ENCODE data around the gene MYO9A. TPM values are rescaled to one million over a fixed set of nuclear protein-coding genes. Genes with fewer than 3 reads are reported as not detected.

MYO9A gene
- total and polyA plus RNA-seq, 4 donors: 17.2 to 116 (median 40.4) TPM

GRCh38 chr15:72098040-72098439 lies 19.9 kb downstream of the MYO9A start:
- H3K36me3 ChIP-seq (ENCODE audit: control insufficient read depth, insufficient read depth, low read length): no peaks in the 10 kb centered on the region
- H3K4me3 ChIP-seq (ENCODE audit: low read depth, low read length): no peak overlapping the region
- no peak overlapping the region for H3K27ac ChIP-seq (ENCODE audit: low read depth, low read length)
- no peaks in the 10 kb centered on the region for H3K4me1 ChIP-seq (ENCODE audit: control insufficient read depth, insufficient read depth, low read length)
- no peak for DNase-seq (ENCODE audit: low read depth in 4 of 6, low spot score in 6 of 6)
- H3K9me3 ChIP-seq (ENCODE audit: control insufficient read depth, insufficient read depth, low read length): peaks cover 6% of the 10 kb centered on the region
- H3K27me3 ChIP-seq (ENCODE audit: control insufficient read depth, insufficient read depth, low read length): no peaks in the 10 kb centered on the region

GRCh38 chr15:72096796-72097195 lies 21.2 kb downstream of the MYO9A start:
- H3K27ac ChIP-seq (ENCODE audit: low read depth, low read length): no peak overlapping the region
- H3K9me3 ChIP-seq (ENCODE audit: control insufficient read depth, insufficient read depth, low read length): peaks cover 6% of the 10 kb centered on the region
- DNase-seq (ENCODE audit: low read depth in 4 of 6, low spot score in 6 of 6): no peak
- no peak overlapping the region for H3K4me3 ChIP-seq (ENCODE audit: low read depth, low read length)
- no peaks in the 10 kb centered on the region for H3K36me3 ChIP-seq (ENCODE audit: control insufficient read depth, insufficient read depth, low read length)
- no CpG with 5 or more reads among the region's 1 CpG for WGBS (ENCODE audit: insufficient coverage)
- H3K4me1 ChIP-seq (ENCODE audit: control insufficient read depth, insufficient read depth, low read length): no peaks in the 10 kb centered on the region
- no peaks in the 10 kb centered on the region for H3K27me3 ChIP-seq (ENCODE audit: control insufficient read depth, insufficient read depth, low read length)

- H3K4me1 ChIP-seq (ENCODE audit: control insufficient read depth, insufficient read depth, low read length): no peaks in the 10 kb centered on the region
- no peak for DNase-seq (ENCODE audit: low read depth in 4 of 6, low spot score in 6 of 6)
Observed at GRCh38 chr15:72092691-72093090, 25.3 kb downstream of the MYO9A start.

GRCh38 chr15:72092006-72092405 lies 25.9 kb downstream of the MYO9A start:
- H3K9me3 ChIP-seq (ENCODE audit: control insufficient read depth, insufficient read depth, low read length): peaks cover 6% of the 10 kb centered on the region
- no CpG with 5 or more reads among the region's 3 CpGs for WGBS (ENCODE audit: insufficient coverage)

More at GRCh38 chr15:72092691-72093090, 25.3 kb downstream of the MYO9A start:
- H3K4me3 ChIP-seq (ENCODE audit: low read depth, low read length): no peak overlapping the region
- no peaks in the 10 kb centered on the region for H3K27me3 ChIP-seq (ENCODE audit: control insufficient read depth, insufficient read depth, low read length)
- no peaks in the 10 kb centered on the region for H3K36me3 ChIP-seq (ENCODE audit: control insufficient read depth, insufficient read depth, low read length)
- no peak overlapping the region for H3K27ac ChIP-seq (ENCODE audit: low read depth, low read length)
- H3K9me3 ChIP-seq (ENCODE audit: control insufficient read depth, insufficient read depth, low read length): peaks cover 6% of the 10 kb centered on the region

GRCh38 chr15:72086920-72087648 lies 30.9 kb downstream of the MYO9A start:
- DNase-seq (ENCODE audit: low read depth in 4 of 6, low spot score in 6 of 6): no peak
- WGBS (ENCODE audit: insufficient coverage): 93% methylated on average over 9 of the region's 9 CpGs

More at GRCh38 chr15:72092006-72092405, 25.9 kb downstream of the MYO9A start:
- Histone ChIP-seq H3K4me1 (ENCODE audit: control insufficient read depth, insufficient read depth, low read length) (no peaks in the 10 kb centered on the region), H3K27ac (ENCODE audit: low read depth, low read length) (no peak overlapping the region), H3K4me3 (ENCODE audit: low read depth, low read length) (no peak overlapping the region), H3K36me3 (ENCODE audit: control insufficient read depth, insufficient read depth, low read length) (no peaks in the 10 kb centered on the region), H3K27me3 (ENCODE audit: control insufficient read depth, insufficient read depth, low read length) (no peaks in the 10 kb centered on the region)
- DNase-seq (ENCODE audit: low read depth in 4 of 6, low spot score in 6 of 6): no peak

GRCh38 chr15:72086010-72086697 lies 31.8 kb downstream of the MYO9A start:
- Histone ChIP-seq H3K9me3 (ENCODE audit: control insufficient read depth, insufficient read depth, low read length) (no peaks in the 10 kb centered on the region), H3K36me3 (ENCODE audit: control insufficient read depth, insufficient read depth, low read length) (no peaks in the 10 kb centered on the region), H3K4me1 (ENCODE audit: control insufficient read depth, insufficient read depth, low read length) (no peaks in the 10 kb centered on the region), H3K4me3 (ENCODE audit: low read depth, low read length) (no peak overlapping the region), H3K27ac (ENCODE audit: low read depth, low read length) (no peak overlapping the region), H3K27me3 (ENCODE audit: control insufficient read depth, insufficient read depth, low read length) (no peaks in the 10 kb centered on the region)
- no peak for DNase-seq (ENCODE audit: low read depth in 4 of 6, low spot score in 6 of 6)
- WGBS (ENCODE audit: insufficient coverage): 91% methylated on average over 10 of the region's 11 CpGs

More at GRCh38 chr15:72086920-72087648, 30.9 kb downstream of the MYO9A start:
- Histone ChIP-seq H3K36me3 (ENCODE audit: control insufficient read depth, insufficient read depth, low read length) (no peaks in the 10 kb centered on the region), H3K9me3 (ENCODE audit: control insufficient read depth, insufficient read depth, low read length) (no peaks in the 10 kb centered on the region), H3K27me3 (ENCODE audit: control insufficient read depth, insufficient read depth, low read length) (no peaks in the 10 kb centered on the region), H3K4me3 (ENCODE audit: low read depth, low read length) (no peak overlapping the region), H3K4me1 (ENCODE audit: control insufficient read depth, insufficient read depth, low read length) (no peaks in the 10 kb centered on the region), H3K27ac (ENCODE audit: low read depth, low read length) (no peak overlapping the region)

GRCh38 chr15:72082176-72082575 lies 35.8 kb downstream of the MYO9A start:
- no CpG with 5 or more reads among the region's 1 CpG for WGBS (ENCODE audit: insufficient coverage)
- H3K36me3 ChIP-seq (ENCODE audit: control insufficient read depth, insufficient read depth, low read length): no peaks in the 10 kb centered on the region
- H3K4me1 ChIP-seq (ENCODE audit: control insufficient read depth, insufficient read depth, low read length): no peaks in the 10 kb centered on the region
- no peaks in the 10 kb centered on the region for H3K27me3 ChIP-seq (ENCODE audit: control insufficient read depth, insufficient read depth, low read length)
- no peak overlapping the region for H3K4me3 ChIP-seq (ENCODE audit: low read depth, low read length)
- no peak overlapping the region for H3K27ac ChIP-seq (ENCODE audit: low read depth, low read length)
- no peaks in the 10 kb centered on the region for H3K9me3 ChIP-seq (ENCODE audit: control insufficient read depth, insufficient read depth, low read length)
- DNase-seq (ENCODE audit: low read depth in 4 of 6, low spot score in 6 of 6): no peak

GRCh38 chr15:72078887-72079286 lies 39.1 kb downstream of the MYO9A start:
- Histone ChIP-seq H3K4me1 (ENCODE audit: control insufficient read depth, insufficient read depth, low read length) (no peaks in the 10 kb centered on the region), H3K9me3 (ENCODE audit: control insufficient read depth, insufficient read depth, low read length) (no peaks in the 10 kb centered on the region), H3K4me3 (ENCODE audit: low read depth, low read length) (no peak overlapping the region), H3K27ac (ENCODE audit: low read depth, low read length) (no peak overlapping the region), H3K36me3 (ENCODE audit: control insufficient read depth, insufficient read depth, low read length) (no peaks in the 10 kb centered on the region), H3K27me3 (ENCODE audit: control insufficient read depth, insufficient read depth, low read length) (no peaks in the 10 kb centered on the region)
- WGBS (ENCODE audit: insufficient coverage): no CpG with 5 or more reads among the region's 6 CpGs
- DNase-seq (ENCODE audit: low read depth in 4 of 6, low spot score in 6 of 6): no peak

- H3K27ac ChIP-seq (ENCODE audit: low read depth, low read length): no peak overlapping the region
- H3K4me1 ChIP-seq (ENCODE audit: control insufficient read depth, insufficient read depth, low read length): no peaks in the 10 kb centered on the region
- no peaks in the 10 kb centered on the region for H3K36me3 ChIP-seq (ENCODE audit: control insufficient read depth, insufficient read depth, low read length)
- no peaks in the 10 kb centered on the region for H3K27me3 ChIP-seq (ENCODE audit: control insufficient read depth, insufficient read depth, low read length)
- DNase-seq (ENCODE audit: low read depth in 4 of 6, low spot score in 6 of 6): no peak
- WGBS (ENCODE audit: insufficient coverage): no CpG with 5 or more reads among the region's 1 CpG
- no peaks in the 10 kb centered on the region for H3K9me3 ChIP-seq (ENCODE audit: control insufficient read depth, insufficient read depth, low read length)
- H3K4me3 ChIP-seq (ENCODE audit: low read depth, low read length): no peak overlapping the region
Observed at GRCh38 chr15:72077950-72078349, 40.0 kb downstream of the MYO9A start.
